ENCODE data around the gene CITED4. TPM values are rescaled to one million over a fixed set of nuclear protein-coding genes. Genes with fewer than 3 reads are reported as not detected.

CITED4 gene
- total and polyA plus RNA-seq, 9 of the 15 experiments (the other 6 are each of a cell fraction or from before 2014, with no cell fraction given): 0.11 to 1.2 (median 0.17) TPM; not detected in 2

DNA sequence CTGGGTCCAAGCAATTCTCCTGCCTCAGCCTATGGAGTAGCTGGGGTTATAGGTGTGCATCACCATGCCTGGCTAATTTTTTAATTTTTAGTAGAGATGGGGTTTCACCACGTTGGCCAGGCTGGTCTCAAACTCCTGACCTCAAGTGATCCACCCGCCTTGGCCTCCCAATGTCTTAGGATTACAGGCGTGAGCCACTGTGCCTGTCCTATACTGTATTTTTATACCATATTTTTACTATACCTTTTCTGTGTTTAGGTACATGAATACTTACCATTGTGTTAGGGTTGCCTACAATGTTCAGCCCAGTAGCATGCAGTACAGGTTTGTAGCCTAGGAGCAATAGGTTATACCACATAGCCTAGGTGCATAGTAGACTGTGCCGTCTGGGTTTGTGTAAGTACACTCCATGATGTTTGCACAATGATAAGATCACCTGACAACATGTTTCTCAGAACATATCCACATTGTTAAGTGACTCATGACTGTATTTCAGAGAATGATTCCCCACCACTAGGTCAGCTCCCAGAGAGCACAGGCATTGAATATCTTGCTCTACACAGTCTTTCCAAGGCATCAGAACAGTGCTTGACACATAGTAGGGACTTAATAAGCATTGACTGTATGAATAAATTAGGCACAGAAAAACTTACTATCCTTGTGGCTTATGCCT lies 6.0 kb upstream of the CITED4 start (continued):
- TF ChIP-seq, protein P1, sequence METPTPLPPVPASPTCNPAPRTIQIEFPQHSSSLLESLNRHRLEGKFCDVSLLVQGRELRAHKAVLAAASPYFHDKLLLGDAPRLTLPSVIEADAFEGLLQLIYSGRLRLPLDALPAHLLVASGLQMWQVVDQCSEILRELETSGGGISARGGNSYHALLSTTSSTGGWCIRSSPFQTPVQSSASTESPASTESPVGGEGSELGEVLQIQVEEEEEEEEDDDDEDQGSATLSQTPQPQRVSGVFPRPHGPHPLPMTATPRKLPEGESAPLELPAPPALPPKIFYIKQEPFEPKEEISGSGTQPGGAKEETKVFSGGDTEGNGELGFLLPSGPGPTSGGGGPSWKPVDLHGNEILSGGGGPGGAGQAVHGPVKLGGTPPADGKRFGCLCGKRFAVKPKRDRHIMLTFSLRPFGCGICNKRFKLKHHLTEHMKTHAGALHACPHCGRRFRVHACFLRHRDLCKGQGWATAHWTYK (CRISPR knock-in tag; IDR thresholded peaks at IDR 0.05): no peak; the same call in 1 of the 2 replicates
- 0 out of 4 replicates have a peak, but pooled peaks of 1 of the 2 experiments have one; percentile 36 for TF ChIP-seq CSDE1 (IDR thresholded peaks at IDR 0.05)
- TF ChIP-seq RFX1 (IDR thresholded peaks at IDR 0.05): peak; percentile 15; the same call in 1 of the 2 replicates
- no peak for TF ChIP-seq ZFP1 (CRISPR knock-in tag; IDR thresholded peaks at IDR 0.05)
- TF ChIP-seq, protein P2, sequence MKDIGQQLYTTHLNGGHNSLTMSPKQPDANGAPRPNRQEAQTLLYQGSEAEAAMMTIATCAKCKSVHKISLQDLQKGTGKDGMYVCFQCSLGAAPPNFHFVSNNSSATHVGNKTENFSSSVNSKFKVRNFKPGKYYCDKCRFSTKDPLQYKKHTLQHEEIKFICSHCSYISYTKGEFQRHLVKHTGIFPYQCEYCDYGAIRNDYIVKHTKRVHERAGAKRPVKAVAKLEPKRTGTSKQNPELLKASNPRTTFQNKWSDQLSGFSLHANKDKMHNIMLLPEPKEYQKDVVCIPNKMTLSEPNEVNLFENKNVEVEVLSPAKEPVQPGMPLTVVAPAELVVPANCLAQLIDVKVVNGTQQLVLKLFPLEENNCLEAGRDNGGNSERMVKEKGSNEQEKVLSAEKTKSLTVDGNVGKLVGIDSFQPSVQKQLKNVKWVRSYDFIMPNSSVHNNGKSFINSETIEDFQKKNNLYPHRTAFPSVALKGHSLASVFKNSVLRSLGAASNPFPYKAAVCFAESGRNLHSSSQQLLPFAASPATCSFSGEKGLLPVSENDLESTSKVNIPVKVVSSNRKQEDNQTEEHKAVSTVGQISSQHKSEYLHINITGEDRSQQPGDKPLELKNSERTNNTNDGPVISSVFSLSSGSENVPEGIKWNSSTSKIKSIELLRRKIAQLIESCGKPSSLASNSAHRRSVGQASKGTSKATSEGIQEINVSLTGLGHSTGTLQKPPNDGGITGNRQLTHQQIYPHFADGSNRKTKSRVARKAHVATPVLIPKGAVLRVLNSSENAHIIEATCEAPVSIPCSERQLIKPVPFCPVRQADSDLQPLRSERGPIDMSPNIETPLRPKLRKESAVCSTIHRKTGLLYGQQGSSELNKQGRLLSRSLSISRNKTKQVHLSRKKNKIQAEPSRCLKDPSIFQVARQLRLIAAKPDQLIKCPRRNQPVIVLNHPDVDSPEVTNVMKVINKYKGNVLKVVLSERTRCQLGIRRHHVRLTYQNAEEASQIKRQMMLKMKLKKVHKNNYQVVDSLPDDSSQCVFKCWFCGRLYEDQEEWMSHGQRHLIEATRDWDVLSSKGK (CRISPR knock-in tag; IDR thresholded peaks at IDR 0.05): no peak
- TF ChIP-seq, protein P3, sequence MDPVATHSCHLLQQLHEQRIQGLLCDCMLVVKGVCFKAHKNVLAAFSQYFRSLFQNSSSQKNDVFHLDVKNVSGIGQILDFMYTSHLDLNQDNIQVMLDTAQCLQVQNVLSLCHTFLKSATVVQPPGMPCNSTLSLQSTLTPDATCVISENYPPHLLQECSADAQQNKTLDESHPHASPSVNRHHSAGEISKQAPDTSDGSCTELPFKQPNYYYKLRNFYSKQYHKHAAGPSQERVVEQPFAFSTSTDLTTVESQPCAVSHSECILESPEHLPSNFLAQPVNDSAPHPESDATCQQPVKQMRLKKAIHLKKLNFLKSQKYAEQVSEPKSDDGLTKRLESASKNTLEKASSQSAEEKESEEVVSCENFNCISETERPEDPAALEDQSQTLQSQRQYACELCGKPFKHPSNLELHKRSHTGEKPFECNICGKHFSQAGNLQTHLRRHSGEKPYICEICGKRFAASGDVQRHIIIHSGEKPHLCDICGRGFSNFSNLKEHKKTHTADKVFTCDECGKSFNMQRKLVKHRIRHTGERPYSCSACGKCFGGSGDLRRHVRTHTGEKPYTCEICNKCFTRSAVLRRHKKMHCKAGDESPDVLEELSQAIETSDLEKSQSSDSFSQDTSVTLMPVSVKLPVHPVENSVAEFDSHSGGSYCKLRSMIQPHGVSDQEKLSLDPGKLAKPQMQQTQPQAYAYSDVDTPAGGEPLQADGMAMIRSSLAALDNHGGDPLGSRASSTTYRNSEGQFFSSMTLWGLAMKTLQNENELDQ (CRISPR knock-in tag; IDR thresholded peaks at IDR 0.05; ENCODE audit: borderline replicate concordance): no peak
- peak; percentile 7; the same call in 1 of the 2 replicates for TF ChIP-seq EHMT2 (IDR thresholded peaks at IDR 0.05)
- peak; percentile 80 for TF ChIP-seq SMAD4 (CRISPR knock-in tag; conservative IDR thresholded peaks at IDR 0.05)
- TF ChIP-seq ADNP (tag; IDR thresholded peaks at IDR 0.05): no peak
- TF ChIP-seq NFIC (IDR thresholded peaks at IDR 0.05): no peak
- TF ChIP-seq SIN3A (IDR thresholded peaks at IDR 0.05; ENCODE audit: borderline replicate concordance in 2 of 2, control insufficient read depth in 1 of 2, low read depth in 2 of 2, low read length in 2 of 2): no peak
- TF ChIP-seq, protein P4, sequence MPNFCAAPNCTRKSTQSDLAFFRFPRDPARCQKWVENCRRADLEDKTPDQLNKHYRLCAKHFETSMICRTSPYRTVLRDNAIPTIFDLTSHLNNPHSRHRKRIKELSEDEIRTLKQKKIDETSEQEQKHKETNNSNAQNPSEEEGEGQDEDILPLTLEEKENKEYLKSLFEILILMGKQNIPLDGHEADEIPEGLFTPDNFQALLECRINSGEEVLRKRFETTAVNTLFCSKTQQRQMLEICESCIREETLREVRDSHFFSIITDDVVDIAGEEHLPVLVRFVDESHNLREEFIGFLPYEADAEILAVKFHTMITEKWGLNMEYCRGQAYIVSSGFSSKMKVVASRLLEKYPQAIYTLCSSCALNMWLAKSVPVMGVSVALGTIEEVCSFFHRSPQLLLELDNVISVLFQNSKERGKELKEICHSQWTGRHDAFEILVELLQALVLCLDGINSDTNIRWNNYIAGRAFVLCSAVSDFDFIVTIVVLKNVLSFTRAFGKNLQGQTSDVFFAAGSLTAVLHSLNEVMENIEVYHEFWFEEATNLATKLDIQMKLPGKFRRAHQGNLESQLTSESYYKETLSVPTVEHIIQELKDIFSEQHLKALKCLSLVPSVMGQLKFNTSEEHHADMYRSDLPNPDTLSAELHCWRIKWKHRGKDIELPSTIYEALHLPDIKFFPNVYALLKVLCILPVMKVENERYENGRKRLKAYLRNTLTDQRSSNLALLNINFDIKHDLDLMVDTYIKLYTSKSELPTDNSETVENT (CRISPR knock-in tag; IDR thresholded peaks at IDR 0.05): no peak
- TF ChIP-seq, protein P5, sequence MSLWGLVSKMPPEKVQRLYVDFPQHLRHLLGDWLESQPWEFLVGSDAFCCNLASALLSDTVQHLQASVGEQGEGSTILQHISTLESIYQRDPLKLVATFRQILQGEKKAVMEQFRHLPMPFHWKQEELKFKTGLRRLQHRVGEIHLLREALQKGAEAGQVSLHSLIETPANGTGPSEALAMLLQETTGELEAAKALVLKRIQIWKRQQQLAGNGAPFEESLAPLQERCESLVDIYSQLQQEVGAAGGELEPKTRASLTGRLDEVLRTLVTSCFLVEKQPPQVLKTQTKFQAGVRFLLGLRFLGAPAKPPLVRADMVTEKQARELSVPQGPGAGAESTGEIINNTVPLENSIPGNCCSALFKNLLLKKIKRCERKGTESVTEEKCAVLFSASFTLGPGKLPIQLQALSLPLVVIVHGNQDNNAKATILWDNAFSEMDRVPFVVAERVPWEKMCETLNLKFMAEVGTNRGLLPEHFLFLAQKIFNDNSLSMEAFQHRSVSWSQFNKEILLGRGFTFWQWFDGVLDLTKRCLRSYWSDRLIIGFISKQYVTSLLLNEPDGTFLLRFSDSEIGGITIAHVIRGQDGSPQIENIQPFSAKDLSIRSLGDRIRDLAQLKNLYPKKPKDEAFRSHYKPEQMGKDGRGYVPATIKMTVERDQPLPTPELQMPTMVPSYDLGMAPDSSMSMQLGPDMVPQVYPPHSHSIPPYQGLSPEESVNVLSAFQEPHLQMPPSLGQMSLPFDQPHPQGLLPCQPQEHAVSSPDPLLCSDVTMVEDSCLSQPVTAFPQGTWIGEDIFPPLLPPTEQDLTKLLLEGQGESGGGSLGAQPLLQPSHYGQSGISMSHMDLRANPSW (CRISPR knock-in tag; IDR thresholded peaks at IDR 0.05): no peak
- TF ChIP-seq ZNF408 (CRISPR knock-in tag; IDR thresholded peaks at IDR 0.05; ENCODE audit: low read depth): no peak

All from K562 (cell line).